ENCODE measurements around the gene SPAG4.

The SPAG4 gene

GRCh38 chr20:35615667-35616464 lies at the start of gene SPAG4:
TSS of gene SPAG4 (plus strand) at chr20:35615829. CDS start at chr20:35616004, 175 bp downstream.
- peak; percentile 98 for DNase-seq

DNA sequence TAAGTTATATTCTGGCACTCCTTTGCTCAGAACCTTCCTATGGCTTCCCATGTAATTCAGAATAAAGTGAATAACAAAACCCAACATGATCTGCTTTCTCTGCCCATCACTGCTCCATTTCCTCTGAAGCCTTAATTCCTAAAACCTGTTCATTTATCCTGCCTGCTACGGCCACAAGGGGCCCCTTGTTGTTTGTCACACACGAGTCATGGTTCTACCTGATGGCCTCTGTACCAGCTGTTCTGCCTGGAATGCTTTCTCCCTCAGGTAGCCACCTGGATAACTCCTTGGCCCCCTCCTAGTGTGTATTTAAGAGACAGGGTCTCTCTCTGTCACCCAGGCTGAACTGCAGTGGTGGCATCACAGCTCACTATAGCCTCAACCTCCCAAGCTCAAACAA lies 47.0 kb upstream of the SPAG4 start:
- peak; percentile 2 for DNase-seq

GRCh38 chr20:35571555-35571954 lies 44.1 kb upstream of the SPAG4 start:
- DNase-seq: no peak

- no peak for DNase-seq
Observed at GRCh38 chr20:35572838-35573237, 42.8 kb upstream of the SPAG4 start.

DNA sequence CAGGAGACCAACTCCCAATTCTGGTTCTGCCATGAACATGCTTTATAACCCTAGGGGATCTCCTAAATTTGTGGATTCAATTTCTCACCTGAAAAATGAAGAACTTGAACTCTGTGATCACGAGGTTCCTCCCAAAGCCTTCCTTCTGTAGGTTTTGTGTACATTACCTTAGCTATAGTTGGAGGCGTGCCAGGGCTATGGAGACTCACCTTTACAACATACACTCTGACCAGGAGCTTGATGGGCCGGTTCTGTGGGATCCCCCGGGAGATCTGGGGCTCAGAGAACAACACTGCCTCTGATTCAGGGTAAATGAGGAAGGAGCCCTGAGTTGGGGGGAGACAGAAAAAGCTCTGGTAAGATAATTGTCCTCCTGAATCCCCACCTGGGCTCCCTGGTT lies 39.7 kb upstream of the SPAG4 start:
- no peak for DNase-seq

DNA sequence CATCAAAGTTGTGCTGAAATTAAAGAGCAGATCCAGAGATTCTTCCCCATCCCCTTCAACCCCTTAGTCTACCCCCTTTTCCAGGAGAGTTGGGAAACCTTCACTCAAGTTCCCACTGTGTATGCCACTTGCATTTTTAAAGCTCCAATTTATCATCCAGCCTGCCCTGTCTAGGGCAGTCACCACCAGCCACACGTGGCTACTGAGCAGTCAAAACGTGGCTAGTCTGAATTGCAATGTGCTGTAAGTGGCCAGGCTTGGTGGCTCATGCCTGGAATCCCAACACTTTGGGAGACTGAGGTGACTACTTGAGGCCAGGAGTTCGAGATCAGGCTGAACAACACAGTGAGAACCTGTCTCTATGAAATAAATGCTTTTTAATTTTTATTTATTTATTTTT lies 38.8 kb upstream of the SPAG4 start:
- DNase-seq: no peak

DNA sequence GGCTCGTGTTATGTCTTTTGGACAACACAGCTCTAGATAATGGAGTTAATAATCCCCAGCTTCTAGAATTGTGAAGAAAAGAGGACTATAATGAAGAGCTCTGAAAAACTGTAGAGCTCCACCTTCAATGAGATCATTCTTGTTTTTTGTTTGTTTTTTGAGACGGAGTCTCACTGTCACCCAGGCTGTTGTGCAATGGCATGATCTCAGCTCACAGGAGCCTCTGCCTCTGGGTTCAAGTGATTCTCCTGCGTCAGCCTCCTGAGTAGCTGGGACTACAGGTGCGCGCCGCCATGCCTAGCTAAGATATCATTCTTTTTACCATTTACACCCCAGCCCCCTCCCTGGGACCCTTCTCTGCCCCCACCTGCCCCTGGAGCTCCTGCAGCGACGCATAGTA lies 37.2 kb upstream of the SPAG4 start:
- no peak for DNase-seq

DNA sequence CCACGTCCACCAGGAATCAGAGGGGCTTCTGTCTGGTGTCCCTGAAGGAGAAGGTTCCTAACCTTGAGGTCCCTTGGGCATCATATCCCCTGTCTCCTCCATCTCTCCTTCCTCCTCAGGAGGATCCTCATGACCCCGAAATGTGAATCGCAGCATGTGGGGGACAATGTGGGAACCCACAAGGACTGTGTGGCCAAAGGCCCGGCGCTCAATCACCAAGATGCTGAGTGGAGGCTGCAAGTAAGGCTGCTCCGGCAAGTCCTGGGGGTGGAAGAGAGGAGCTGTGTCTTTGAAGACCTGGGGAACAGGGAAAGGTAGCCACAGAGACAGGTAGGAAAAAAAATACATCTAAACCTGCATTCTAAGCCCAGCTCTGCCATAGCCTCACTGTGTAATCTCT lies 36.4 kb upstream of the SPAG4 start:
- DNase-seq: no peak

DNA sequence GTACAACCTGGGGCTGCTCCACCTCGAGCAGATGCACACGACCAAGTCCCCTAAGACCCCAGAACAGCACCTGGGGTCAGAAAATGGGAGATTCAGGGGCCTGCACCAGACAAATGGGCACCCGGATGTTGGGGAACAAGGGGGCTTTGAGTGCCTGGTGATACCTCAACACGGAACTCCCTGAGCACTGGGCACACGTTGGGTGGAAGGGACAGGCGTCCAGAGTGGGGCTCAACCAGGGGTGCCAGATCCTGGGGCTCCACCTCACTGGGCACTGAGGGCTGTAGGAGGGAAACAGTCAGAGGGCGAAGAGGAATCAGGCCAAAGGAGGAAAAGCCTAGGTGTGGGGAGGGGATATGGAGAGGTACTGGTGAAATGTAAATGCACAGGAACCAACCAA lies 33.5 kb upstream of the SPAG4 start:
- no peak for DNase-seq

DNA sequence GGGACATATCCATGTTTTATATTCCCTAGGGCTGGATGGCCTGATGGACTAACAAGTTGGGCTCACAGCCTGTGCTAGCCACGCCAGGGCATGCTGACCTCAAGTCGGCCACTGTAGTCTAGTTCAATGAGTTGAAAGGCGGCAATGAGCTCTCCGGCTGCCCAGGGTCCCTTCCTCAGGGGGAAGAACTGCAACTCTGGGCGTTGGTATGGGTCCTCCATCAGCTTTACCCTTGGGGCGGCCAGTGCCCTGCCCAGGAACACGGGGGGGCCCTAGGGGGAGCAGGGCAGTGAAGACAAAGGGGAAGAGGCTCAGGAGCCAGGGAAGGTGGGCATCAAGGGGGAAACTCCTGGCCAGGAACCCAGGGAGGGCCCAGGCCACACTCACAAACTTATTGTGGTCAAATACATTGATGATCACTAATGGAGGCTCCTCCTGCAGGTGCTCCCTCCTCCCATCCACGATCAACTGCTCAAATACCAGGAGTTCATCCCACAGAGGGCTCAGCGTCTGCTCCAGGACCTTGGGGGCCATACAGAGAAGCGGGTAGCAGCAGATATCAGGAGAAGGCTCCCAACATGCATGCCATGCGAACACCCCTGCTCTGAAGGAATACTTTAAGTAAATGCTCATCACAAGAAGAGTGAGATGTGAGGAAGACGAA lies 32.8 kb upstream of the SPAG4 start:
- no peak for DNase-seq

DNA sequence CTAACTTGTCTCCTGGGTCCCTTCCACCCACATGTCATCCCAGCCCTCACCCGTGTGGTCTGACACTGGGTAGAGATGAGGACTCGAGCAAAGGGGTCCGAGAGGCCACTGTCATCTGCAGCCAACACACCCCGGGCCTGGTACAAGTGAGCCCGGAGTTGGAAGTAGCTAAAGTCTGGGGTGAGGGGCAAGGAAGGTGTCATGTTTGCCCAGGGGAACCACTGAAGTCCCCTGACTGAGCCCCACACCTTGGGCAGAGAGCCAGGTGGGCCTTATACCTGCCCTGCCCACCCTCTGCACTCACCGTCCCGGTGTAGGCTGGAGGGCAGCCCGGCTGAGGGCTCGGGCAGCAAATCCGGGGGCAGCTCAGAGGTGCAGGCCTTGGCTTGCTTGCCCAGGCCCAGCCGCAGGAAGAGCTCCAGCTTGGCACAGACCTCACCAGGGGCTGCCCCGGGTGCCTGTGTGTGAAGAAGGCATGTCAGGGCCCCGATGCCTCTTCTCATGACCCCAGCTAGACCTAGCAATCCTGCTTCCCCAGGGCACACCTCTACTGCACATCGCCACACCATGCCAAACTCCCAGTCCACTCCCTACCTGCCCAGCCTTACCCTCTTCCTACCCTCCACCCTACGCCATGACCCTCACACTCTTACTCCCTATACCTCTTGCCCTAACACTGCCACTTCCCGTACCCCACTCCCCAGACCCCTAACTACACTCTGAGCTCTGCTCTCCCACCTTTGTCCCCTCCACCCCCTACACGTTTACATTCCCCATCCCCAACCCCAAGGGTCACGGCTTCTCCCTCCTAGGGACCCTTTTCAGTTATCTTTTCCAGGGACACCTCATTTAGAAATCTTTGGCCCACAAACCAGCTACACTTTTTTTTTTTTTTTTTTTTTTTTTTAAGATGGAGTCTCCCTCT lies 31.7 kb upstream of the SPAG4 start:
- DNase-seq: no peak

- no peak for DNase-seq
Observed at GRCh38 chr20:35586751-35587425, 28.7 kb upstream of the SPAG4 start.

- DNase-seq: no peak
Observed at GRCh38 chr20:35587436-35587835, 28.2 kb upstream of the SPAG4 start.

DNA sequence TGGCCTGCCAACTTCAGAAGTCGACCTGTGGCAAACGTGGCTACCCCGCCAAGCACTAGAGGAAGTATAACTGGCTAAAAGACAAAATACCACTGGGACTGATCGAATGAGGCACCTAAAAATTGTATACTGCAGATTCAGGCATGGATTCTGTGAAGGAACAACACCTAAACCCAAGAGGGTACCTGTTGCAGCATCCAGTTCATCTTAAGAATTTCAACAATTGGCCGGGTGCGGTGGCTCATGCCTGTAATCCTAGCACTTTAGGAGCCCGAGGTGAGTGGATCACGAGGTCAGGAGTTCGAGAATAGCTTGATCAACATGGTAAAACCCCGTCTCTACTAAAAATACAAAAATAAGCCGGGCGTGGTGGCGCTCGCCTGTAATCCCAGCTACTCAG lies 27.2 kb upstream of the SPAG4 start:
- DNase-seq: no peak

- no peak for DNase-seq
Observed at GRCh38 chr20:35592339-35592974, 23.2 kb upstream of the SPAG4 start.

DNA sequence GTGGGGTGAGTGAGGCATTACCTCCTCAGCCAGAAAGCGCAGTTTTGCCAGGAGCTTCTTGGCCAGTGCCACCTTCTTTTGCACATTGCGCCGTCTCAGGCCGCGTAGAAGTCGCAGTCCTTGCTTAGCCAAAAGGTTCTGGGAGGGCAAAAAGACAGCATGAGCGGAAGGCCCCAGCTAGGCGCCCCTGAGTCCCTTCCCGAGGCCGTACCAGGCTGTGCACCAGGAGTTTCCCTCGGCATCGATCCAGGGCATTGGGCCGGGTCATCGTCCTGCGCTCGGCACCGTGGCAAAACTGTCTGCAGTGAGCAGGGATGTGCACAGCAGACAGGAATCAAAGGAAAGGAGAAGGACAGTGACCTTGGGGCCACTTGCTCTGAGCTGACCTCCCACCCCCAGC lies 20.2 kb upstream of the SPAG4 start:
- no peak for DNase-seq

DNA sequence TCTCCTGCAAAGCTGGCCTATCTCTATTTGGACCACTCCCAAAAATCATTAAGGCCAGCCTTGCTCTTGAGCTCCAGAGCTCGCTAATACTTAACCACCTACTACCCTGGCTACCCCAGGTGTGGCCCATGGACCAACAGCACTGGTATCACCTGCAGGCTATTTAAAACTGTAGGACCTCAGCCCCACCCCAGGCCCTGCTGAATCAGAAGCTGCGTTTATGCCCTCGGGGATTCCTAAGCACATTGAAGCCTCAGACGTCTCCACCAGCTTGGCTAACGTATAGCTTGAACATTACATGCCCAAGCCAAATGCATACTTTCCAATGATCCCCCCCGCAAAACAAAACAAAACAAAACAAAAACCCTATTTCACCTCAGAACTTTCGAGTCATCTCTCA lies 19.7 kb upstream of the SPAG4 start:
- no peak for DNase-seq

DNA sequence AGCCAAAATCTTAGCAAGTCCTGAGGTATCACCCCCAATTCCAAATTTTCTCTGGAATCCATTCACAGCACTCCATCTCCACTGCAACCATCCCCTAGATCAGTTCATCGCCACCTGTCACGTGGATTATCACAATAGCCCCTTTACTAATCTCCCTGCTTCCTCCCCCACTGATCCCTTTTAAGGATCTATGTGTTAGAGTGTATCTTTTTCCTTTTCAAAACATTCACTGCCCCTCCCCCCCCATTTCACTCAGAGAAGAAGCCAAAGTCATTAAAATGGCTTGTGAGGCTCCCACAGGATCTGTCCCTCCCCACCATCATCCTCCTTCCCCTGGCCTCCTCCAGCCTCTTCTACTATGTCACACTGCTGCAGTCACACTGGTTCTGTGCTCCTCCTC lies 18.4 kb upstream of the SPAG4 start:
- DNase-seq: no peak

- DNase-seq: no peak
Observed at GRCh38 chr20:35598476-35598875, 17.2 kb upstream of the SPAG4 start.

- DNase-seq: no peak
Observed at GRCh38 chr20:35598899-35599775, 16.5 kb upstream of the SPAG4 start.

GRCh38 chr20:35599776-35600120 lies 15.9 kb upstream of the SPAG4 start:
- DNase-seq: no peak

Measured in kidney glomerular epithelial cell (primary cell).